HG02678 (cell line): Measurements from ENCODE around the gene GPR132.

ENCODE experiments used
- ATAC-seq: cut with Tn5 transposase; IDR thresholded peaks from one replicate; pipeline ENCODE4 v1.9.1; 2021; ENCODE audit warnings: mild to moderate bottlenecking, moderate library complexity; ENCODE audit not compliant: unreplicated experiment

Gene GPR132

GRCh38 chr14:105005929-105006830 is 59.0 kb downstream of the GPR132 start:
- ATAC-seq: no peak

- ATAC-seq: no peak
Measured at GRCh38 chr14:105005329-105005928, 59.8 kb downstream of the GPR132 start.
